Anterior cingulate cortex (tissue), 58 donors: ENCODE data around the gene ERRFI1.

Experiments used
- DNase-seq, 58 donors: peaks; one replicate each; lab custom pipeline; 2025; lab: John Stamatoyannopoulos, UW

Gene ERRFI1

DNA sequence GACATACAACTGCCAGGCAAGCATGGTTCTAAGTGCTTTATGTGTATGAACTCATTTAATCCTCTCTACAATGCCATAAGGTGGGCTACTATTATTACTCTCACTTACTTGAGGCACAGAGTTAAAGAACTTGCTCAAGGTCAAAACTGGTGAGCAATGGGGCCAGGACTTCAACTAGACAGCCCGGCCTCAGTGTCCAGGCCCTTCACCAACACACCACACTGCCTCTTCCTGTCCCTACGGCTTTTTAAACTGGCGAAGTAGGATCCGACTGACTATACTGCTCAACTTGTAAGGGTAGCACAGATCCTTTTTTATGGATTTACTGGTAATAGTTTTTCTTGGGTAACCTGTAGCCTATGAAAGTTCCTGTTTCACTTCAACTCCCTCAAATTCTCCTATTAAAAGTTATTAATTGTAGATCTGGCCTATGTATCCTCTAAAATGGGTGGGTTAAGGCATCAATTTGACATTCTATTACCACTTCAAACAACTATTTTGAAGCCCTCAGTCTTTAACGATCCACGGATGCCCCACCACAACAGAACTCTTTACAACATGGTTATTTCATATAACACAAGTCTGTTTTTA, 4.3 kb downstream of the ERRFI1 start:
- no peak for DNase-seq

DNA sequence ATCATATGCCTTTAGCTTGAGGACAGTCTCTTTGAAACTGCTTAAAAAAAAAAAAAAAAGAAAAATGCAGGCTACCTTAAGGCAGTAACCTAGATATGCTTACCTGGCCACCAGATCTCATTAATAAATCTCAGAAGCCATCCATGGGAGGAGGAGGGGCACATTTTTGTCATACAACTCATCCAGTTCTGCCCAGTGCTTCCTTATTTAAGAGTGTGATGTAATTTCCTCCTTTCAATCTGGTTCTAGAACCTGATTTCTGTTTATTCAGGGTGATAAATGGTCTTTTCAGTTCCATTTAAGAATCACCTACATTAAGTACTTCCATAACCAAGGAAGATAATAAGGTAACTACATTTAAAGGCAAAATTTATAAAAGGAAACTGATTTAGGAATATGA, 6.1 kb downstream of the ERRFI1 start:
- no peak for DNase-seq

DNA sequence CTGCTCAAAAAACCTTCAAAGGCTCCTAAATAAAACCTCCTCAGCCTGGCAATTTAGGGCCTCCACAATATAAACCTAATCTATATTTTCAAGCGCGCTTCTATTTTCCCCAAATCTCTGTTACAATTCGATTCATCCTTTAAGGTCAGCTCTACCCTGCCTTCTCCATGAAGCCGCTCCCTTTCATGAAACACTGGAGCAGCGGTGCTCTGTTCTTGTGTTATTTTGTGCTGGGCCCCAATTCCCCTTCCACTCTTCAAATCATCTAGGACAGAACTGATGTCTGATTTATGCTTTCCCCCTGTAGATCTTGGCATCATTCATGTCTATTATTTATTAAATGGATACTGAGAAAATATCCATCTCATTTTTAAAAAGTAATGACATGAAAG, 6.9 kb downstream of the ERRFI1 start:
- DNase-seq: no peak

DNA sequence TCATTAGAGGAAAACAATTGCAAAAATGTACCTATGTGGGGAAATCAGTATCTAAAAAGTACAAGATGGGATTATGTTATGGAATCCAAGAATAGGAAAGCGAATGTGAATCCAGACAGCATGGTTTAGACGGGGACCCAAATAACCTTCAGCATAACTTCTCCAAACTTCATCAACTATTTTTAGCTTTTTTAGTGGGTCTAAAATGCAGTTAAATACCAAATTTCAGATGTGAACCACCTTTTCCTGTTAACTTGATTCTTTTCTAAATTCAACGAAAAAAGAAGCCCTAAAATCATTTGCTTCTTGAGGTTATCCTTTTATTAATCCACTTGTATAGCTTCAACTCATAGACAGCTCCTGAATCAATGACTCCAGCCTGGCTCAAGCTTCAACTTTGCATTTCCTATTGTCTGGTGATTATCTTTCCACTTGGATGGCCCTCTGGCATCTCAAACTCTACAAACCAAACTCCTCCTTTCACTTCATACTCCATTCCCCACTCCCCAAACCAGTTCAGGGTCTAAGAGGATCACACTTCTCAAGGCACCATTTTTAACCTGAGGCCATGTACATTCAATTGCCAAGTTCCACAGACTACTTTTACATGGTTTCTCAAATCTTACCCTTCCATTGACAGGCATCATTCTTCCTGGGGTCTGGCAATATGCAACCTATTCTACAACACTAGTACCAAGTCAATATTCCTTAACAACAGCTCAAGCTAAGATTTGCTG, 7.4 kb downstream of the ERRFI1 start:
- DNase-seq: no peak

DNA sequence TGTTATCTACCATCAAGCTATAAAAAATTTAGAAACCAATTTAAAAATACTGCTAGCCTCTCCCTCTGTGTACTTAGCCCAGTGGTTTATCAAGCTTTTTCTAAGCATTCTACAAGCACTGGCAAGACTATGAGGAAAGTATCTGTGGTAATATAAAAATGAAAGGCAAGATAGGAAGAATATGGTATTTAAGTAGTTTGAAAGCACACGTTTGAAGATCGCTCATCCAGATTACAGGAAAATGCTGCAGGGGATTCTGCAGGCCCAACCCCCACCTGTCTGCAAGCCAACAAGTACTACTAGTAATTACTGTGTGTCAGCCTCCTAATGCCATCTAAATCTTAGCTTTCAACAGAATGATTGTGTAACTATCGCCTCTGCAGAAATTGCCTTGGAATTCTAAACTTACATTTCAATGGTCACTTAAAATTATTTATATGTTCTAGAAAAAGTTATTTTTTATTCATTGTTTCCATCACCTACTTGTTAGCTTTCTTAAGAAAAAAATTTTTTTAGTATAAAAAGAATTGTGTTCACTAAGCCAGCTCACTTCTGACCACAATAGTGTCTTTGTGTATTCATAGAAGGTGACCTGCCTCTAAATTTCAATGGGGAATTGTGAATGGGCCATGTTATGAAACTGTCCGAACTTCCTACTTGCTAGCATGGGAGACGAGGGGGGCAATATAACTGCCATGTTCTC, 8.5 kb downstream of the ERRFI1 start:
- peak in 16 of 58 donors; percentile 7 to 80 (median 14) for DNase-seq

DNA sequence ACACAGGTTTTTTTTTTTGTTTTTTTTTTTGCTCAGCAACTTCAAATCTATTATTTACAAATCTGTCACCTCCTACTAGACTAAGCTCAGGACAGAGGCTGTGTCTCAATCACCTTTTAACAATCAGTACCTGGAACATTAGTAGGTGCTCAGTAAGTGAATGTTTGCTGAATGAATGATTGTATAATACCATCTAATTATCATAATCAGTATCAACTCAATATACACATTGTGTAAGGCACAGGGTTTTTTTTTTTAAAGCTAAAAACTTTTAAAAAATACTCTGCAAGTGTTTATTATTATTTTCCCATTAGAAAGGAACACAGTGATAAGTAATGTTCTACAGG, 9.2 kb downstream of the ERRFI1 start:
- no peak for DNase-seq

DNA sequence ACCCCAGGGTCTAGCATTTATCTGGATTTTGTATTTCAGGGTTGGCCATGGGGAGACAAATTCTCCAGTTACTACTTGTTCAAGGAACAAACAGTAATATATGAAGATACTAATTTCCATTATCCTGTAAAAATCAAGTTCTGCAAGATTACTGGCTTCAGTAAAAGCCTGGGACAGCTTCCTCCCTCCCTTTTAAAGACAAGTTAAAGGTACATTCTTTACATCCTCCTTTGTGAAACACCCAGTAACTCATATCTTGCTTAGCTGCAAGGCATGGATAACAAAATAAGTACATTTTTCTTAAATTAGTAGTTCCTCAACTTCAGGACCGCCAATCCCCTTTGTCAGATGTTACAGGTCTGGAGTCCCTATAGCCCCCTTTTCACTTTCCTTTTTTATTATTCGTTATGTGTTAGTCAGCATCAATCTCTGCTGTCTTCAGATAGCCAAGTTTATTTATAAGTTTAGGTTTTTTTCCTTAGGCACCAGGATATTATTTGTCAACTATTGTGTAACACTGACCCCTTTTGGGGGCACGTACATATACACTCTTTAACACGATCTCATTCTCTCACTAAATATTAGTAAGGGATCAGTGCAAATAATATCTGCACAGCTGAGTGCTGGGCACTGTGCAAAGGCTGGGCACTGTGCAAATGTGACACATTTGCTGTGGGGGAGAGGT, 9.8 kb downstream of the ERRFI1 start:
- no peak for DNase-seq

DNA sequence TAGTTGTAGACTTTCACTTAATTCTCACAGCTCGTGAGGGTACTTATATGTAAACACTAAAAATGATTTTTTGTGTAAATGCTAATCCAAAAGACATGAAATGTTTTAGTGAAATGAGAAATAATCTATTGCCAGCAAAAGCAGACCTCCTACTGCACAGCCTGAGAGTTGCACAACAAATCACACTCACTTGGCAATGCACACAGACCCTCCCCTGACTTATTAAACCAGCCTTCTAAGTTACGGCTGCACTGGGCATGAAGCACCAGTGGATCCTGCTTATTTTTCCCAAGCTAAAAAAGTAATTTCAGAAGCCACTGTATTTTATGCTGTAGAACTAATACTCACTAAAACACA, 10.3 kb downstream of the ERRFI1 start:
- DNase-seq: peak in 4 of 58 donors; percentile 3 to 39 (median 14)

DNA sequence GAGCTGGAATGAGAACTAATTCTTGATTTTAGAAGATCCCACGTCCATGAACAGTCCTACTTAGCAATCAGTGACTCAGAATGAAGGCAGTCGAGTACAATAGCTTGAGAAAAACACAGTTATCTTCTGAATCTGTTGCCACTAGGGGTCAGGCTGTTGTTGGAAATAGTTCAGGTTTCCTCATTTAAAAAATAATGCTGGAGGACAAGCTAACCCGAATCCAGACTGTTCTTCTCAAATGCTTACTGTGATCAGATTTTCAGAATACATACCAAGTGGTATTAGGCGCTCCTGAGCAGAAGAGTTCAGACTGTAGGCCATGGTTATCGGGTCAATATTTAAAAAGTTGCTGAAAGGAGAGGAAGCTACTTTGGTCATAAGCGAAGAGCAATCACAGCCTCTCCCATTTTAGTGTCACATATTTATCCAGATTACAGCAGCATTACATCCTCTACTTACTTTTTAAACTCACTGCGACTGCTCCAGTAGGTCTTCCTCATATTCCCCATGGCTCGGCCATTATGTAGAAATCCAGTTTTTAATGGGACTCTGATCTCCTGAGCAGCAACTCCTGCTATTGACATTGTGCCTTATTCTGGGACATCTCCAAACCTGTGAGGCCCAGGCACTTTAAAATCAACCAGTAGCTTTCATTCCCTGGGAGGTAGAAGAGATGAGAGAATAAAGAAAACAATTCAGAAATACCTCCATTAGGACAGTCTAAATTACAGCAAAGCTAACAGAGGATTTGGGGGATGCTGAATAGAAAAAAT, 10.9 kb downstream of the ERRFI1 start:
- DNase-seq: peak in 25 of 58 donors; percentile 7 to 80 (median 34)

DNA sequence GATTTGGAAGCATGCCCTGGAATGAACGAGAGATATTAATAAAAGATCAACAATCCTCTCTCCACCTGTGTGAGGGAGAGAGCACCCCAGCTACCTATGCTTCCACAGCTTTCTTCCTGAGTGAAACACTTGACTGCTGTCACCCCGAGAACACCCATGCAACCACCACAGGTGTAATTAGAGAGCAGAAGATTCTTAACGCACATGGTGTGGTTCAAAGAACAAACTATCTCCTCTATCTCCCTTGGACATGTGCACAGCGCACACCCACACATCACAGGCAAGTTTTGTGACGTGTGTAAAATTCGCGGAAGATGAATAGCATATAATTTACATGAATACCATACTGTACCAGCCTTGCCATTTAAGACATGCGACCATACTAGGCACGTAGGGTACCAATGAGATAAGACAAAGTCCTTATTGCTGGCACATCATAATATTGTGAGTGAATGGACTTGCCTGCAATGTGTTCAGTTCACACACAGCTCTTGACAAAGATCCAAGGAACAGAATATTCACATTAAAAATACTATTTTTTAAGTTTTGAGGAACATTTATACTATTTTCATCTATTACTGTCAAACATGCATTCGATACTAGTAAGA, 11.6 kb downstream of the ERRFI1 start:
- DNase-seq: peak in 1 of 58 donors; percentile 4

DNA sequence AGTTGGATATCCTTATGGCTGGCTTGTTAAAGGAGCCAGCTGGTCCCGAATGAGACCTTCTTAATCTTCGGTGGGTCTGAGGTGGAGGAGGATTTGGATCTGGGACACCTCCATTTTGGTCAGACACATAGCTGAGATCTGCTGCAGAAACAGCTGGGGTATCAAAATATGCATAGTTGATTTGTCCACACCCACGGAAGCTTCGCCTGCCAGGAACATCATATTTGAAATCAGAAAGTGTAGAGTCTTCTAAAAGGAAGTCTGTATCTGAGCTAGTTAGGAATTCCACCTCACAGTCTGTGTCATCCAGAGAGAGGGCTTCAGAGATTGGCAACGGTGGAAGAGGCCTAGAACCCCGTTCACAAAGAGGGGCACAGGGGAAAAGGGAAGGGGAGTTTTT, 12.3 kb downstream of the ERRFI1 start:
- peak in 3 of 58 donors; percentile 9 to 40 (median 21) for DNase-seq

DNA sequence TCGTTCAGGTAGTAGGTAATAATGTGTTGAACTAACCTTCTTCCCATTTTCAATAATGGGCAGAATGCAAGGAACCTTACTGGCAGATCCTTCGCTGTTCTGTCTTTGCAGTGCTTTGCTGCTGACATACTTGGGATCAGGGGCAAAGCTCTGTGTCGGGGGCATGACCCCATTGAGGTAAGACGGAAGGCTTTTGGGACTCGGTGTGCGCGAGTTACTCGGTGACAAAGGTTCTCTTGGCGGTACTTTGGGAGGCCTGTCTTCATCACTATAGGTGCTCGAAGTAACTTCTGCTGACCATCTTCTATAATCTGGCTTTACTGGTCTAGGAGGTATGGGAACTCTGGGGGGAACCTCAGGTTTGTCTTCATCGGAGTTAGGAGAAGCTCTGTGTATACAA, 12.7 kb downstream of the ERRFI1 start:
- no peak for DNase-seq

DNA sequence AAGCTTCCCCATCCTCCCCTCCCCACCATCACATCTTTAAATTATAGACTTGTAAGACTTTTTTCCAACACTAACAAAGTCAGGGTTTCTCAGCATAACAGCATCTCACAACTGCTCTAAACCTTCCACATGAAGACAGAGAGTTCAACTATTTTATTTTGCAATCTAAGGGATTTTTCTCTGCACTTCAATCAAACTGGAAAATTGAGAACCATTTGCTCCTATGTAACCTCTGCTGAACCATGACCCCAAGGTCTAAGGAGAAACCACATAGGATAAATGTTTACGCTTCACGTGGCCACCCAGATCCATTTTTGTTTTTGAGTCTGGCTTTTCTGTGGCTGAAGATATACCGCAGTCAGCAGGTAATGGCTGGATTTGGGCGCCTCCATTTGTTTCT, 13.2 kb downstream of the ERRFI1 start:
- DNase-seq: no peak

DNA sequence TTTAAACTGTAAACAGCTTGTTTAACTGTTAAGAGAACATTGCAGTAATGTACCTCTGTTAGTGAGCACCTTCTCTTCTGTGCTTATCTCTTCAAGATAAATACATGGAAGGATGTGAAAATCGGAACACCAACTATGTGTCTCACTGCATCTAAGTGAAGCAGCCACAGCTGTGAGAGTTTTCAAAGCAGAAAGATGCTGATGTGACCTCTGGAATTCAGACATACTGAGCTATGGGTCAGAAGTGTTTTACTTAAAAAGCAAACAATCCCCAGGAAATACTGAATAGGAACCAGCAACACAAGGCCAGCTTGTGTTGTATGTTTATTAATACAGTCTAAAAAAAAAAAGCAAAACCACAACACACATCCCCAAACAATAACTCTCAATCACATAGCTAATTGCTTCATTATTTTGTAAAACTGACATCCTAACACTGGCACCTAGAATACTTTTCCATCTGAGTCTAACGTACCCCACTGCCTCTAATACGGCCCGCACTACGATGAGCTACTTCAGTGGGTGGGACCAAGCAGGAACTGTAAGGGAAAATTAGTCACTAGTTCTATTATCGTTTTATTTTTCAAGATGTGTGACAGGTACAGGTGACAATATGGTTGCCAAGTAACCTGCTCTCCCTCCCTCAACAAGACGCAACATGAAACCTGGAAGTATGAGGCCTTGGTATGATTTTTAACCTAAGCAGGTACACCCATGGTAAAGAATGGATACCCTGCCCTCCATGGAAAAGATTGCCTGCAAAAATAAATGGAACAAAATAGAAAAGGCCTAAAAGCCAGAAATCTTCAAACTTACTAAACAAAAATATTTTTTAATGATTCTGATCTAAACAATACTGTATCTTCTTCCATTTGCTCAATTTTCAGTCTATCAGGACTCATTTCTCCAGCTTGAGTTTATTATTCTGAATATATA, 13.9 kb downstream of the ERRFI1 start:
- DNase-seq: no peak

DNA sequence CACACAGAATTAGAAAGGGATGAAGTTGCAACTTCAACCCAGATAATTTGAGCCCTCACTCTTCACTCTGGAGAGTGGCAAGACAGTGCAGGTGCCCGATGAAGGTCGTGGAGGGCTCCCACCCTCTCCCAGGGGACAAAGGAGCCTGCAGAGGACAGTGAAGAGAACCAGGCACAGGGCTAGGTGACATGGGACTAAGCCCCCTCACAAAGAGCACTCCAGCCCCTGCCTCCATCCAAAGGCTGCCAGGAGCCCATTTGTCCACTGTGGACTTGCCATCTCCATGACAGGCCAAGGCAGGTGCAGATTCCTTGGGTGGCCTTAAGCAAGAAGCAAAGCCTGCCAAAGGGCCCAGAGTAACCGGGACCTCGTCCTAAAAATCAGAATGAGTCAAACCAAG, 15.1 kb downstream of the ERRFI1 start:
- no peak for DNase-seq

DNA sequence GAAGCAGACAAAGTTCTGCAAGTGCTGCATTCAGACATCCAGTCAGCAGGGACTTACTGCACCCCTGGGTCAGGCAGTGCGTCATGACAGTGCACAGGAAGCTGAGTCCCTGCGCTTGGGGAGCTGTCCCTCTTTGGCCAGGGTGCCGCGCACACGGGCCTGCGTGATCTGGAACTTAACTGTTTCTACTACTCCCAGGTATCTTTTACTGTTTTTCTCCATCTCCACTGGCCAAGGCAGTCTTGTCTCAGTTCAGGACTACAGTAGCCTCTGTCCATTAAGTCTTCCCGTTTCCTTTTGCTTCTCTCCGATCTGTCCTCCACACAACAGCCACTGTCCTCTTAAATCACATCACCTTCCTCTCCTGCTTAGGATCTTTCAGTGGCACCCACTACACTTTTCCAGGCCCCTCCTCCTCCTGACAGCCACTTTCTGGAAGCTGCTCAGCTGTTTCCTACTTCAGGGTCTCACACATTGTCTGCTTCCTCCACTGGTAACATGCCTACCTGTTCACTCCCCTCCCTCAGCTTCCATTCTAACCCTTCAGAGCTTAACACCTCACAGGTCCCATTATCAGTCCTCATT, 15.9 kb downstream of the ERRFI1 start:
- no peak for DNase-seq

DNA sequence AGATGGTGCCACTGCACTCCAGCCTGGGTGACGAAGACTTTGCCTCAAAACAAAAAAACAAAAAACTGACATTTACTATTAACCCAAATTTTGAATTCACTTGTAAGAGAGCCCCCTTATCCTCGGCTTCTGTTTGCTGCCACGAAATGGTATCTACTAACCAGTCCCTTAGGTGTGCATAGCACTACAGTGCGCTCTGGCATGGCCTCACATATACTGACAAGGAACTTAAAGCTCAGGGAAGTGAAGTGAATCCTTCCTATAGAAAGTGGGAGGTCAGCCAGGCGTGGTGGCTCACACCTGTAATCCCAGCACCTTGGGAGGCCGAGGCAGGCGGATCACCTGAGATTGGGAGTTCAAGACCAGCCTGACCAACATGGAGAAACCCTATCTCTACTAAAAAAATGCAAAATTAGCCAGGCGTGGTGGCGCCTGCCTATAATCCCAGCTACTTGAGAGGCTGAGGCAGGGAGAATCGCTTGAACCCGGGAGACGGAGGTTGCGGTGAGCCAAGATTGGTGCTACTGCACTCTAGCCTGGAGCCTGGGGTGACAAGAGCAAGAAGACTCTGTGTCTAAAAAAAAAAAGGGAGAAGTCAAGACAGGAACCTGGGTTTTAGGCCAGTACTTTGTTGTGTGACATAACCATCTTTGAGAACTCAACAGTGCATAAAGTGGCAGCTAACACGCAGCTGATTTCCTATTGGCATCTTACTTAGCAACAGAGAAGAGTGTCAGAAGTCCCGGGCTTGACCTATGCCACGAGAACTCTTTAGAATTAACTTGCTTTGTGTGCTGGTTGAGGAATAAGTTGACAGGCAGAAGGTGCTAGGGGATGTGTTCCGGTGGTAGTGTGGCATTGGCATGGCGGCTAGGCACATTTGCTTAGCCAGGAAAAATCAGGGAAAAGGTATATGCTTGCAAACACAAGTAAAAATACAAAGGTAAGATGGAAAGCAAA, 16.8 kb downstream of the ERRFI1 start:
- no peak for DNase-seq
